GM21825 (cell line): Measurements from ENCODE around the gene CDC45.

Source experiments
- ATAC-seq: cut with Tn5 transposase; IDR thresholded peaks from one replicate; pipeline ENCODE4 v1.9.1; 2021; ENCODE audit warnings: mild to moderate bottlenecking, moderate library complexity; ENCODE audit not compliant: unreplicated experiment

CDC45 gene

DNA sequence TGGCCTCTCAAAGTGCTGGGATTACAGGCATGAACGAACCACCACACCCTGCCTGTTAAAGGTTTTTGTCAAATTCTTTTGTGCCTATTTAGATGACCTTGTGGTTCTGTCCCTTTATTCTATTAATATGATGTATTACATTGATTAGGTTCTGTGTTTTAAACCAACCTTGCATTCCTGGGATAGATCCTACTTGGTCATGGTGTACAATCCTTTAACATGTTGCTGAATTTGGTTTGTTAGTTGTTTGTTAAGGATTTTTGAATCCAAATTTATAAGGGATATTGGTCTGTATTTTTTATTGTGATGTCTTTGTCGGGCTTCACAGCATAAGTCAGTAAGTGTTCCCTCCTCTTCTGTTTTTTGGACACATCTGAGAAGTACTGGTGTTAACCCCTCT is 73.5 kb downstream of the CDC45 start:
- ATAC-seq, result no peak

DNA sequence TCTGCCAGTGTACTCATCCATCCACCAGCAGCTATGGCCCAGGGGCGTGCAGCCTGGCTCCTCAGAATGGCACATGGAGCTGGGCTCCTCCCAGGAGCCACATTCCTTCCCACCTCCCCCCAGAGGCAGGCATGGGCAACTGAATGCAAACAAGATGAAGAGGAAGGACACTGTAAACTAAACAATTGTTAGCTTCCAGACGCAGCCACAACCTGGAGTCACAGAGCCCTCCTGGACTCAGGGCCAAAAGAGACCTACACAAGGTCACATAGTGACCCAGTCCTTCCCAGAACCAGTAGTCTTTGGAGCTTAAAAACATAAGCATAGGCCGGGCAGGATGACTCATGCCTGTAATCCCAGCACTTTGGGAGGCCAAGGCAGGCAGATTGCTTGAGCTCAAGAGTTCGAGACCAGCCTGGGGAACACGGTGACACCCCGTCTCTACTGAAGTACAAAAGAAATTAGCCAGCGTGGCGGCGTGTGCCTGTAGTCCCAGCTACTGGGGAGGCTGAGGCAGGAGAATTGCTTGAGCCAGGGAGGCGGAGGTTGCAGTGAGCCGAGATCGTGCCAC is 75.2 kb downstream of the CDC45 start:
- no peak for ATAC-seq

DNA sequence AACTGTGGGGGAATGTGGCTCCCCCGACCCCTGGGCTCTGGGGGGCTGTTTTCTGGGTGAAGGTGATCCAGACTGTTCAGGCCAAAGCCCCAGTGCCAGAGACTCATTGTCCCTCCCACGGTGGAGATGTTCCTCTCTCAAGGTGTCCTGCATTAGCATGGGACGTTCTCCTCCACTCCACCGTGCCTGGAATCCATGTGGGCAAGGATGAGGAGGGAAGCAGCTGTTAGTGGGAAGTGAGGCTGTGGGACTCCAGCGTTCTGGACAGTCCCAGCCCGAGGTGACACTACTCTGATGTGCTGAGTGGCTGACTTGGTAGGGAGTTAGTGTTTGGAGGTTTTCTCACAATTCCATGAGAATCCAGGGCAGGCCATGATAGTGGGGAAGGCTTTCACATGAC is 75.9 kb downstream of the CDC45 start:
- no peak for ATAC-seq

DNA sequence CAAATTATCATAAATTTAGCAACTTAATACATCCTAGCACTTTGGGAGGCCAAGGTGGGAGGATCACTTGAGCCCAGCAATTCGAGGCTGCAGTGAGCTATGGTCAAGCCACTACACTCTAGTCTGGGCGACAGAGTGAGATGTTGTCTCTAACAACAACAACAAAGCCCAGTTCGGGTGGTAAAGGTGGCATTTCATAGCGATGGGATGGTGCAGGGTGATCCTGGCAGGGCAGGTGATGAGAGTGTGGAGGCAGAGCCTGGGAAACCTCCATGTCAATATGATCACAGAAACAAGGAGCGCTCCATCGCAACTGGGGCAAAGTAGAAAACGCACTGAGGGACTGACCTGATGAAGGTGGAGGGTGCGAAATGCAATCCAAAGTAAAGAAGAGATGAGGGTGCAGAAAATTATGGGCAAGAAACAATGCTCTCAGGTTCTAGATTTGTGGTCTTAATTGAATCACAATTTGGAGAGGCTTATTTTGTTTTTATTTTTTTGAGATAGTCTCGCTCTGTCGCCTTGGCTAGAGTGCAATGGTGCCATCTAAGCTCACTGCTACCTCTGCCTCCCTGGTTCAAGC is 77.3 kb downstream of the CDC45 start:
- ATAC-seq, result no peak

DNA sequence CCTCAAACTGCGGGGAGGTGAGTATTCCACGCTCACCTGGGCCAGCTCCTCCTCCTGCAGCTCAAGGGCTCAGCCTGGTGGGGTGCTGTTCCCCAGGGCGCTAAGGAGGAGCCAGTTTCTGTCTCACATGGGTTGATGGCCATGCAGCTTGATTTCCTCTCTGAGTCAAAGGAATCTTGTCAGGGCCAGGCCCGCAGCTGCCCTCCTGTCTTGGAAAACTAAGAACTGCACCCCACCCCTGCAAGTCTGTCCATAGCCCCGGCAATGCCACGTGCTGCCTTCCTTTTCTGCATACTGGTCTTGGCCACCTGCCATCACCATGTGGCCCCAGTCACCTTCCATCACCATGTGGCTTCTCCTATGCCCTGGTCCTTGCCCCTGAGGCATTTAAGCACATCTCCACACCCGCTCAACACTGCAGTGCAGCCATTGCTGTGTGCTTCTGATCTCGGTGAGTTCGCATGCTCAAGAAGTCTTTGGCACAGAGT is 79.6 kb downstream of the CDC45 start:
- ATAC-seq, result no peak

DNA sequence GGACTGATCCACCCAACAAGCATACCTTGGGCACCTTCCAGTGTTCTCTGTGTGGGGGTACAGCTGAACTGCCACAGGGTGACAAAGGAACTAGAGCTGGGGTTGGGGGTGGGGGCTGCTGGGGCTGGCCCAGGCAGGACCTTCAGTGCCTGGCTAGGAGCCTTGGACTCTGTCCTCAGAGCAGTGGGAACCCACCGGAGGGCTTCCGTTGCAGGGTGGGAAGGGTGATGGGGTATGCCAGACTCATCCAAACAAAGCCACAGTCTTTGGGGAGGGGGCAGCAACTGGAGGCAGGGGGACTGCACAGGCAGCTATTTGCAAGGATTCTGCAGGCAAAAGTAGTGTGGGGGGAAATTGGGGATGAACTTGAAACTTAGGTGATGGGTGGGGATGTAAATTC is 80.2 kb downstream of the CDC45 start:
- no peak for ATAC-seq

DNA sequence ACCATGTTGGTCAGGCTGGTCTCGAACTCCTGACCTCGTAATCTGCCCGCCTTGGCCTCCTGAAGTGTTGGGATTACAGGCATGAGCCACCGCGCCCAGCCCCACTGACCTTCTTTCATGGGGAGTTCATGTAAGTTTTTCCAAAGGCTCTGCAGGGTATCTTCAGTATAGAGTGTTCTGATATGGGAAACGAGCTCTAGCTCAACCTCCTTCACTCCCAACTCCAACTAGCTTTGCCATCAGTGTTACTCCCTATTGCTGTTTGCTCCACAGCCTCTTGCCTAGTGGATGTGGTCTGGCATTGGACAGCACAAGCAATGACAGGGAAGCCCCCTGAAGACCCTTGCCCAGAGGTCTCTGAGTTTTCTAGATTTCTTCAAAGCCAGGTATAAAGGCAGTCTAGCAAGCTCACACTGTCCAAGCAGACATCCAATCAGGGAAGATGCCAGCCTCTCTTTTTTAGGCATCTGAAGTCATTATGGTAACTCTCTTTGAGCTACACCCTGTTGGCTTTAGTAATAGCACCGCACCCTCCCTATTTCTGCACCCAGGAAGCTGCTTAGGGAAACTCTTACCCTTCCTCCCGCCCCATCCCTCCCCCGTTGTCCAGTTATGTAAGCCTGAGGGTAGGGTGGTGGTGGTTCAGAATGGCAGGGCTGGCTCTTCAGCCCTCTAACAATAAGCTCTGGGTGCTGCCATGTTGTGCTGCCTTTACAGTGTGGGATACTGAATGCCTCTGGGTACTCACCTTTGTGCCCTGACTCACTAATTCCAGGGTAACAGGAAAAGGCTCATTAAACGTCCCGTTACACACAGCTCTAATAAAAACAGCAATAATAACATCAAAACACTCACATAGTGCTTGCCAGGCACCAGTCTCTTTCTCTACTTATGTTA is 85.9 kb downstream of the CDC45 start:
- ATAC-seq, result no peak

DNA sequence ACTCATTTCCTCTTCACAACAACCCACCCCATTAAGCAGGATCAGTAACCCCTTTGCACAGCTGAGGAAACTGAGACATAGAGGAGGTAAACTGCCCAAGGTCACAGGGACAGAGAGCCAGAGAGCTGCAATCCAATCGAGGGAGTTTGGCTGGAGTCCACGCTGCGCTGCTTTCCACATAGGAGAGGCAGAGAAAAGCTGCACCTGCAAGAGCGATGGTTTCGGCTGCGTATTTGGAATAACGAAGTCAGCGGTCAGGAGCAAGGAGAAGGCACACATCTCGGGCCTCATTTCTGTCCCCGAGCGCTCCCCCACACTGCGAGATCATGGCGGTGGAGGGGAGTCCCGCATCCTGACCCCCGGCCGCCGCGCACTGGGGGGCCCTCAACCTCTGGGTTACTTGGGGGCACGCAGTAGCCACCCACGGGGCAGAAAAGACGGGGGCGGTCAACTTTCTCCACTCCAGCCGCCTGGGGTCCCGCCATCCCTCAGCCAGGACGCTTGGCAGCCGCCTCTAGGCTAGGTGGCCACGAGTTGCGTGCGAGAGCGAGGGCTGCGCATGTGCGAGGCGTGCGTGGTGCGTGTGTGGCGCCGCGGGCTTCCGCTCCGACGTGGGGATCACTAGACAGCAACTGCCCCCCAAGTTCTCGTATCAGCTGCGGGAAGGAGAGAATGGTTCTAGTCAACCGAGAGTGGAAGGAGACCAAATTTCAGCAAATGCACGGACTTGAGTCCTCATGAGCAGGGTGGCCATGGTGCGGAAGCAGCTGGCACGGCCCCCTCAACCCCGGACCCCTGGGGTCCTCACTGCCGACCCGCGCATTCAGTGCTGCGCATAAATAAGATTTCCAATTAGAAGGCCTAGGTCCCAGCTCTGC is 86.8 kb downstream of the CDC45 start:
- ATAC-seq, result no peak

DNA sequence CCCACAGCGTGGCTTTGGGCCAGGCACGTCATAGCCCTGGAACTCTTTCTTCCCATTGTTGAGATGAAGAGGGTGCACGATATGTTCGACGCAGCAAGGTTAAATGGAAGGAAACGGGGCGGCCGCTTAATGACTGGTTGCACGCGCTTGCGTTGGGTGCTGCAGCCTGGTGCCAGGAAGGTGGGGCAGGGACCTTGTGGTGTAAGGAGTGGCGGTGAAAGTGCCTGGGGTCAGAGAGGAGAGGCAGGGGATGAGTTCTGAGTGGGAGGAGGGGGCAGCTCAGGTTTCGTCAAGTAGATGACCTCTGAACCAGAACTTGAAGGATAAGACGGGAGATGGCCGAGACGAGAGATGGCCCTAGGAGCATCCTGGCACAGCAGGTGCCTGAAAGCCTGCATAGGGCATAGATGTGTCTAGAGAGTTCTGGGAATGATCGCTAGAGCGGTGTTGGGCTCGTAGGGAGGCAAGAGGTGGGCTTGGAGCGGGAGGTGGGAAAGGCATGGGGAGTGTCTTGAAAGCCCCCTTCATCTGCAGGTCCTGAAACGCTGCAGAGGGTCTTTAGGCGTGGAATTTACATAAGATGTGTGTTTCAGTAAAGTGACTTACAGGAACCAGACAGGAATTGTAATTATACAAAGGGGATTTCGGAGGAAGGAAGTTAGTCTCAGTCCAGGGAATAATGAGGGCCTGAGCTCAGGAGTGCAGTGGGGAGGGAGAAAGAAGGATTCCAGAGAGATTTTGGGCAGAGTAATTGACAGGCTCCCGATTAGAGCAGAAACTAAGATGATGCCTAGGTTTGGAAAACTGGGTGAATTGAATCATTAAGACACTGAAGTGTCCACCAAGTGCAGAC is 87.7 kb downstream of the CDC45 start:
- no peak for ATAC-seq

DNA sequence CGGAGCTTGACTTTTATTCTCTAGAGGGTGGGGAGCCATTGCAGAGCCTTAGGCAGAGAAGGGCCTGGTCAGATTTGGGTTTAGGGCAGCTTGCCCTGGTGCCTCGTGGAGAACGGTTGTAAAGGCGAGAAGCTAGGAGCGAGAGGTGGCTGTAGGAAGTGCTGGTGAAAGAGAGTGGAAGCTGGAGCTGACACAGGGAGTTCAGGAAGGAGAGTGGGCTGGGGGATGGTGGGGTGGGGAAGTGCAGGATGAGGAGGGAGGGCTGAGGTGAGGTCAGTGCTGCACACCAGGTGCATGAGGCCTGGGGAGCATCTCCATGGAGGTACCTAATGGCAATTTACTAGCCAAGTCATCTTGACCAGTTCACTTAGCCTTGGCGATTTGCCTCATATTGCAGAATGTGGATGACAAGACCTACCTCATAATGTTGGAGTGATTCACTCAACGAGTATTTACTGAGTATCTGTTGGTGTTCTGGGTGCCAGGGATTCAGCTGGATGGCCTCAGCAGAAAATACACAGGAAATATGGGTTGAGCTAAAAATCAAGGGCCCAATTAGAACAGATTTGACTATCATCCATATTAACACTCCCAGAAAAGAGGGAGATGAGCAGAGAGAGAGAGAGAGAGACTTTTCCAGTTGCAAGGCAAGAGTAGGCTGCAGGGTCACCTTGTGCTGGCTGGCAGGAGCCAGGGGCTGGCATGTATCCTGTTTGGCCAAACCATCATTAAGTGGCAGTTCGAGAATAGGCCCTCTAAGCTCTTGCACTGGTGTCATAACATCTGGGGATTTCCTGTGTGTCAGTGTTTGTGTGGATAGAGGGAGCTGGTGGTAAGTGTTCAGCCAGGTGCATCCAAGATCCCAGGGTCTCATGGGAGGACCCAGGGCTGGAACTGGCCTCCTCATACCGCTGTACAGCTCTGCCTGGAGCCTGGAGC is 88.9 kb downstream of the CDC45 start:
- no peak for ATAC-seq

DNA sequence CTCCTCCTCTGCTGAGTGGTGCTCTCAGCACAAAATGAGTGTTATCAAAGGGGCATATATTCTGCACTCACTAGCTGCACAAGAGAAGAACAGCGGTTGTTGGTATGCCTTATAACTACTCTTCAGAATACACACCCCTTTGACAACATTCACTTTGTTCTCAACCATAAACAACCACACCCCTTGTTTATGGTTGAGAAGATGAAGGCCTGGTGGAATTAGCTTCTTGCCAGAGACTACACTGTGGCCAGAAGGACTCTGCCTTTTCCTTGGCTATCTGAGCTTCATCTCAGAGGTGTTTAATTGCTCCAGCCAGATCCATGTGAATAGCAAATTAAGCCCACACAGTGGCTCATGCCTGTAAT is 89.5 kb downstream of the CDC45 start:
- no peak for ATAC-seq

DNA sequence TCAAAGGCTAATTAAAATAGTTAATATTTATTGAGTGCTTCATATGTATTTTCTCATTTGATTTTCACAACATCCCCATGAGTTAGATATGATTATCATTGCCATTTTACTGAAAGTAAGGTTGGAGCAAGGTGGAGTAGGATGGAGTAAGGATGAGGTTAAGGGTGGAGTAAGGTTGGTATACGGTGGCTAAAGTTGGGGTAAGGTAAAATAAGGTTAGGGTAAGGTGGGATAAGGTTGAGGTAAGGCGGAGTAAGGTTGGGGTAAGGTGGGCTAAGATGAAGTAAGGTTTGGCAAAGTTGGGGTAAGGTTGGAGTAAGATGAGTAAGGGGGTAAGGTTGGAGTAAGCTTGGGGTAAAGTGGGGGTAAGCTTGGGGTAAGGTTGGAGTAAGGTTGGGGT is 90.3 kb downstream of the CDC45 start:
- ATAC-seq, result no peak
